C4-2B (cell line): ENCODE results near the gene ZFAND3.

Source experiments
- CTCF ChIP-seq: fragments of 450-650 bp; conservative IDR thresholded peaks from 2 replicates; pipeline ENCODE4 v1.5.1; 2017; ENCODE audit warnings: mild to moderate bottlenecking
- ZFX ChIP-seq: fragments of 450-650 bp; IDR thresholded peaks from 2 replicates; pipeline ENCODE4 v1.6.1; 2017

- TF ChIP-seq CTCF (no peak), ZFX (no peak)
Observed at GRCh38 chr6:37893257-37893656, 73.7 kb downstream of the ZFAND3 start.
